Mucosa of stomach (tissue), 1 donor: ENCODE results near the gene FAM153A.
"Not testable (repeated sequence)": the region's sequence is repeated elsewhere in the genome, so short reads cannot be mapped to it uniquely, and the experiment has no call there.

ENCODE experiments used
- H3K27me3 ChIP-seq: one replicate; pipeline ENCODE4 v1.7.0; 2013; ENCODE audit warnings: mild to moderate bottlenecking, low read length; ENCODE audit not compliant: control insufficient read depth, insufficient read depth
- H3K36me3 ChIP-seq: one replicate; pipeline ENCODE4 v1.7.0; 2013; ENCODE audit warnings: low read length; ENCODE audit not compliant: control insufficient read depth, insufficient read depth
- H3K4me1 ChIP-seq: one replicate; pipeline ENCODE4 v1.7.0; 2013; ENCODE audit warnings: mild to moderate bottlenecking, low read length; ENCODE audit not compliant: control insufficient read depth, insufficient read depth
- H3K4me3 ChIP-seq: one replicate; pipeline ENCODE4 v1.7.0; 2013; ENCODE audit warnings: low read length
- H3K9ac ChIP-seq: one replicate; pipeline ENCODE4 v1.7.0; 2013; ENCODE audit warnings: mild to moderate bottlenecking, low read length, moderate library complexity
- H3K9me3 ChIP-seq: one replicate; pipeline ENCODE4 v1.7.0; 2013; ENCODE audit warnings: mild to moderate bottlenecking, low read length, moderate library complexity; ENCODE audit not compliant: control insufficient read depth
- donor health status: Pancreatic carcinoma.

The FAM153A gene

DNA sequence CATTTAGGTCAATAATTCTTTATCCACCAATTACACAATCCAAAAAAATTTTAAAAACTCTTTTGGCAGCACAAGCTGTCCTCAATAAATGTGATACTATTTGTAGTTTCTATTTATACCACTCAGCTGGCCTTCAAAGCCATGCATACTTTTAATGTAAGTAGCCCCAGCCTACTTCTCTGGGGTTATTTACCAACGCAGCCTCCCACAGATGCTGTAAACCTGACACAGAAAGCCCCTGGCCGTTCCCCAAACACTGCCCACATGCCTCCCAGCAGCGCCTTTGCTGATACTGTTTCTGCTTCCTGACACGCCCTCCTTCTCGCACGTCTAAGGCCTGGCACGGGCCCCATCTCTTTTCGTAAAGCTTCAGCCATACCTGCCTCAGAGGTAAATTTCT is 62.7 kb downstream of the FAM153A start:
- H3K27me3 ChIP-seq, H3K4me3 ChIP-seq, H3K4me1 ChIP-seq, H3K9me3 ChIP-seq, H3K36me3 ChIP-seq, H3K9ac ChIP-seq: not testable (repeated sequence)

DNA sequence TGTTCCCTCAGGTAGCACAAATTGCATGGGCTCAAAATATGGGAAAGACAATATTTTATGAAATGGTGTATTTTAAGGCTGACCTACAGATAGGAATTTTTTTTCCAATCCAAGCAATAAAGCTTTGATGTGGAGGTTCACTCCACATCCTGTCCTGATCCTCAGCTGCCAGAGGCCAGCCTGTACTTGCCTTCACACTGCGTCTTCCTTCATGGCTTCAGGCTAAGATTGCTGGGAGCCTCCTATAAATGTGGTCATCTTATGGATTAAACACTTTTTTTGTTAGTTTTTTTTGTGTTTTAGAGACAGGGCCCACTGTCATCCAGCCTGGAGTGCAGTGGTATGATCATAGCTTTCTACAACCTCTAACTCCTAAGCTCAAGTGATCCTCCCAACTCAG is 67.3 kb downstream of the FAM153A start:
- H3K4me1 ChIP-seq, H3K27me3 ChIP-seq: not testable (repeated sequence)

DNA sequence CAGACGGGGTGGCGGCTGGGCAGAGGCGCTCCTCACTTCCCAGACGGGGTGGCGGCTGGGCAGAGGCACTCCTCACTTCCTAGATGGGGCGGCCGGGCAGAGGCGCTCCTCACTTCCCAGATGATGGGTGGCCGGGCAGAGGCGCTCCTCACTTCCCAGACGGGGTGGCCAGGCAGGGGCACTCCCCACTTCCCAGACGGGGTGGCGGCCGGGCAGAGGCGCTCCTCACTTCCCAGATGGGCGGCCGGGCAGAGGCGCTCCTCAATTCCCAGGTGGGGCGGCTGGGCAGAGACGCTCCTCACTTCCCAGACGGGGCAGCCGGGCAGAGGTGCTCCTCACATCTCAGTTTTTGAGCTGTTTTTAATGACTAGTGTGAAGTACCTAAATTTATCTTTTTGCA is 86.6 kb downstream of the FAM153A start:
- H3K36me3 ChIP-seq, H3K9ac ChIP-seq, H3K27me3 ChIP-seq, H3K4me3 ChIP-seq, H3K9me3 ChIP-seq, H3K4me1 ChIP-seq: not testable (repeated sequence)

More for the DNA sequence above, 67.3 kb downstream of the FAM153A start:
- not testable (repeated sequence) for H3K36me3 ChIP-seq, H3K4me3 ChIP-seq, H3K9ac ChIP-seq, H3K9me3 ChIP-seq

DNA sequence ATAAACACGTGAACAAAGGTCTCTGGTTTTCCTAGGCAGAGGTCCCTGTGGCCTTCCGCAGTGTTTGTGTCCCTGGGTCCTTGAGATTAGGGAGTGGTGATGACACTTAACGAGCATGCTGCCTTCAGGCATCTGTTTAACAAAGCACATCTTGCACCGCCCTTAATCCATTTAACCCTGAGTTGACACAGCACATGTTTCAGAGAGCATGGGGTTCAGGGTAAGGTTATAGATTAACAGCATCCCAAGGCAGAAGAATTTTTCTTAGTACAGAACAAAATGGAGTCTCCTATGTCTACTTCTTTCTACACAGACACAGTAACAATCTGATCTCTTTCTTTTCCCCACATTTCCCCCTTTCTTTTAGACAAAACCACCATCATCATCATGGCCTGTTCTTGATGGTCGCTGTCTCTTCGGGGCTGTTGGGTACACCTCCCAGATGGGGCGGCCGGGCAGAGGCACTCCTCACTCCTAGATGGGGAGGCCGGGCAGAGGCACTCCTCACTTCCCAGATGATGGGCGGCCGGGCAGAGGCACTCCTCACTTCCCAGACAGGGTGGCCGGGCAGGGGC is 87.3 kb downstream of the FAM153A start:
- not testable (repeated sequence) for H3K27me3 ChIP-seq, H3K9ac ChIP-seq, H3K4me3 ChIP-seq, H3K4me1 ChIP-seq, H3K9me3 ChIP-seq, H3K36me3 ChIP-seq

DNA sequence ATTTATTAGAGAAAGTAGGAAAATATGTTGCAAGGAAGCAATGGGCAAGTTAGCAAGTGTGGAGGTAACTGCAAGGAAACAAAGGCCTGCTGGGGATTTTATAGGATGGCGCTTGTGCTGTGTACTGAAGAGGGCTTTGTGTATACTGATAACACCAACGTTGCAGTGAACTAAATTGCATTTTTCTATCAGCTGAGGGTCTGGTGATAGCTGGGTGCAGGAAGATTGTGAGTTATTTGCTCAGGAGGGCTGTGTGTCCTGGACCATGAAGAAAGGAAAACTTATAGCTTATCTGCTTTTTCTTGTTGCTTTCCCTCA is 88.2 kb downstream of the FAM153A start:
- H3K4me3 ChIP-seq, H3K36me3 ChIP-seq, H3K9ac ChIP-seq, H3K9me3 ChIP-seq, H3K4me1 ChIP-seq, H3K27me3 ChIP-seq: not testable (repeated sequence)

DNA sequence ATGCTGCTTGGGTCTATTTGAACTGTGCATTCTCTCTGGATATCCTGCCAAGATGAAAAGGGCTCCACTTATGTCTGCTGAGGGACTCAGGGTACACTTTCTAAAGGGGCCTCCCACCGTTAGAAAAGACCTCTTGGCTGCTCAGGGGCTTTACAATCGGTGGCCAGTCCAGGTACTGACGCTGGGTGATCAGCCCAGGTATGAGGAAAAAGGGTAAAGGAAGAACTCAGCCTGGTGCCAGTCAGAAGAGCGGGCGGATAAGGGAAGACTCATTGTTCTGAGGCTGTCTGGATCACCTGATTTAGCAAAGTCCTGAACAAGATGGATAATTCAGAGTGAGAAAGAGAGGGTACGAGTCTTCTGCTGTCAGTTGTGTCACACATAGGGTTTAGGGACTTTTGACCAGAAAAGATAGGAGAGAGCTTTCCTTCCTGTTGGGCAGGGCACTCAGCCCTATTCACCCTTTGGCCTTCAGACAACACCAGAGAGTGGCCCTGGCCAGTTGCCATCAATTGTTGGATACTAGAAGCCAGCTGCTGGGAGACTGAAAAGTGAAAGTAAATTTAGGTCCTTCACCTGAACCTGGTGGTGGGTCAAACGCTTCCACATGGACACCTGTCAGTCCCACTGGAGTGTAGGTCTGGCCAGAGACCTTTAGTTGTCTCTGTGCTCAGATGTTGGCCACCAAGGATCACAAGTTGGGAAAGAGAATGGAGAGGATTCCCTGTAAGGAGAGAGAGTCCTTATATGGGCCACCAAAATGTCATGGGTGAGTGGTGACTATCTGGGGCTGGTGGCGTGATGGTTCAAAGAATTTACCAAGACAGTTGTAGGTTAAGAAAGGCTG is 88.8 kb downstream of the FAM153A start:
- H3K36me3 ChIP-seq, H3K4me3 ChIP-seq, H3K27me3 ChIP-seq, H3K9me3 ChIP-seq, H3K4me1 ChIP-seq, H3K9ac ChIP-seq: not testable (repeated sequence)

DNA sequence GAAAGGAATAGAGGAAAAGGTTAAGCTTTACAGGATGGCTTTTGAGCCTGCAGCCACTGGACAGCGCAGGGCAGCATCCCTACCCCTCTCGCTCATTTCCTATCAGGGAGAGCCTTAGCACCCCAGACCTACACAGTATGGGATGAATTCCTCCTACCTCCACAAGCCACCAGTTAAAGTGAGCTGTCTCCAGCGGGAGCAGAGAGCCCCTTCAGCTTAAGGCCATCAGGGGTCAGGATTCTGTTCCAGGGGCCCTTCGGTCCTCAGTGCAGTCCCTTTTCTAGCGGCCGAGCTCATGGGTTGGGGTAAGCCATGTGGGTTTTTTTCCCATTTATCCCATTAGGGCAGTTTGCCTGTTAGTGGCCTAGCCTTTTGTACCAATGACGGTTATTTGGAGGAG is 89.7 kb downstream of the FAM153A start:
- H3K9ac ChIP-seq, H3K36me3 ChIP-seq, H3K27me3 ChIP-seq, H3K4me3 ChIP-seq, H3K4me1 ChIP-seq, H3K9me3 ChIP-seq: not testable (repeated sequence)

DNA sequence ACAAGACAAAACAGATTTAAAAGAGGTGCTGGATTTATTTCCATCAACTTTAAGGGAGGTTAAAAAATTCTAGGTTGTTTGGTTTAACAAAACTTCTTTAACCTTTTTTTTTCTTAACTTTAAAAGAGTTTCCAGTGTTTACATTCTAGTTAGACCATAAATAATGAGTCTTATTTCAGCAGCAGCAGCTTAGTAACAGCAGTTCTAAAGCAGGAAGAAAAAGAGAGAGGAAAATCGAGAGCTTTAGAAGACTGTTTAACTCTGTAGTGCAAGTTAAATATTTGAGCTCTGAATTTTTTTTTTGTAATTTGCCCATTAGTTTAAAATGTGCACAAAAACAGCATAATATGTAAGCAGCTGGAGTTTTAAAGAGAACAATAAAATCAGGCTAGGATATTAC is 90.2 kb downstream of the FAM153A start:
- H3K9ac ChIP-seq, H3K4me3 ChIP-seq, H3K9me3 ChIP-seq, H3K4me1 ChIP-seq, H3K27me3 ChIP-seq, H3K36me3 ChIP-seq: not testable (repeated sequence)

DNA sequence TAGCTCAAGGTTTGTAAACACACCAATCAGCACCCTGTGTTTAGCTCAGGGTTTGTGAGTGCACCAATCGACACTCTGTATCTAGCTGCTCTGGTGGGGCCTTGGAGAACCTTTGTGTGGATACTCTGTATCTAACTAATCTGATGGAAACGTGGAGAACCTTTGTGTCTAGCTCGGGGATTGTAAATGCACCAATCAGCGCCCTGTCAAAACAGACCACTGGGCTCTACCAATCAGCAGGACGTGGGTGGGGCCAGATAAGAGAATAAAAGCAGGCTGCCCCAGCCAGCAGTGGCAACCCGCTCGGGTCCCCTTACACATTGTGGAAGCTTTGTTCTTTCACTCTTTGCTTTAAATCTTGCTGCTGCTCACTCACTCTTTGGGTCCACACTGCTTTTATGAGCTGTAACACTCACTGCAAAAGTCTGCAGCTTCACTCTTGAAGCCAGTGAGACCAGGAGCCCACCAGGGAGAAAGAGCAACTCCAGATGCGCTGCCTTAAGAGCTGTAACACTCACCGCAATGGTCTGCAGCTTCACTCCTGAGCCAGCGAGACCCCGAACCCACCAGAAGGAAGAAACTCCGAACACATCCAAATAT is 93.6 kb downstream of the FAM153A start:
- H3K27me3 ChIP-seq, H3K4me1 ChIP-seq: not testable (repeated sequence)

DNA sequence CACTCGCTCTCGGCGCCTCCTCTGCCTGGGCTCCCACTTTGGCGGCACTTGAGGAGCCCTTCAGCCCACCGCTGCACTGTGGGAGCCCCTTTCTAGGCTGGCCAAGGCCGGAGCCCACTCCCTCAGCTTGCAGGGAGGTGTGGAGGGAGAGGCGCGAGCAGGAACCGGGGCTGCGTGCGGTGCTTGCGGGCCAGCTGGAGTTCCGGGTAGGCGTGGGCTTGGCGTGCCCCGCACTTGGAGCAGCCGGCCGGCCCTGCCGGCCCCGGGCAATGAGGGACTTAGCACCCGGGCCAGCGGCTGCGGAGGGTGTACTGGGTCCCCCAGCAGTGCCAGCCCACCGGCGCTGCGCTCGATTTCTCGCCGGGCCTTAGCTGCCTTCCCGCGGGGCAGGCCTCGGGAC is 94.6 kb downstream of the FAM153A start:
- not testable (repeated sequence) for H3K9ac ChIP-seq, H3K9me3 ChIP-seq, H3K36me3 ChIP-seq, H3K4me1 ChIP-seq, H3K27me3 ChIP-seq, H3K4me3 ChIP-seq

More for the DNA sequence above, 93.6 kb downstream of the FAM153A start:
- not testable (repeated sequence) for H3K36me3 ChIP-seq, H3K9me3 ChIP-seq, H3K9ac ChIP-seq, H3K4me3 ChIP-seq

DNA sequence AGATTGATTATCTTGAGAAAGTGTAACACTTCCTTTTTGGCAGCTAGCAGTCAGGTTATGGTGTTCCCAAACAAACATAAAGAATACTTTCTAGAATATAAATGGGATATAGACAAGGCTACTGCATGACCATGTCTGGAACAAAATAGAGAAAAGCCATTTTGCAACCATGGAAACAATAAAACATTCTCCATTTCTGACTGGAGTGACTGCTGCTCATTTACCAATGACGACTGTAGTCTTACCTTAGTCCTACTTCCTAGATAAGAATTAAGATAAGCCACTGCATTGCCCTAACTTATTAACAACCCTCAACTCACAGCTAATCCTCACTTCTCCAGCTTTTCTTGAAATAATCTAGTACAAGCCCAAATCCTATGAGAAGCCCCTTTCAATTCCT is 100.8 kb downstream of the FAM153A start:
- not testable (repeated sequence) for H3K9ac ChIP-seq, H3K36me3 ChIP-seq, H3K4me1 ChIP-seq, H3K9me3 ChIP-seq, H3K27me3 ChIP-seq, H3K4me3 ChIP-seq
